Skeletal muscle tissue (tissue), 4 donors: Measurements from ENCODE around the gene VPS51. TPM values are rescaled to one million over a fixed set of nuclear protein-coding genes. Genes with fewer than 3 reads are reported as not detected.

ENCODE experiments used
- H3K27ac ChIP-seq: one replicate; pipeline ENCODE4 v1.7.0; 2013; ENCODE audit warnings: mild to moderate bottlenecking, low read depth, low read length, inconsistent platforms
- H3K27me3 ChIP-seq, 3 donors: one replicate each; pipeline ENCODE4 v1.7.0; 2013; ENCODE audit warnings: low read length in 3 of 3; ENCODE audit not compliant: control insufficient read depth in 3 of 3, insufficient read depth in 3 of 3
- H3K36me3 ChIP-seq, 3 donors: one replicate each; pipeline ENCODE4 v1.7.0; 2013; ENCODE audit warnings: low read length in 3 of 3; ENCODE audit not compliant: control insufficient read depth in 3 of 3, insufficient read depth in 3 of 3
- H3K4me1 ChIP-seq, 3 donors: one replicate each; pipeline ENCODE4 v1.7.0; 2013; ENCODE audit warnings: low read length in 3 of 3, mild to moderate bottlenecking in 3 of 3; ENCODE audit not compliant: control insufficient read depth in 3 of 3, insufficient read depth in 3 of 3
- H3K4me3 ChIP-seq, 3 donors: one replicate each; pipeline ENCODE4 v1.7.0; 2013; ENCODE audit warnings: low read length in 3 of 3
- H3K9ac ChIP-seq, 3 donors: one replicate each; pipeline ENCODE4 v1.7.0; 2013; ENCODE audit warnings: low read length in 3 of 3, mild to moderate bottlenecking in 3 of 3, moderate library complexity in 2 of 3, low read depth in 1 of 3
- H3K9me3 ChIP-seq, 3 donors: one replicate each; pipeline ENCODE4 v1.7.0; 2013; ENCODE audit warnings: low read length in 3 of 3; ENCODE audit not compliant: control insufficient read depth in 3 of 3
- total RNA-seq: library from RNA; depleted of rRNA; stranded (reverse); fragments of >200 nt; gene quantifications from one replicate; pipeline ENCODE4 v1.2.3, GENCODE V29; 2014
- donor health status: Osteomylitis.

The VPS51 gene
- total RNA-seq: 166 TPM

DNA sequence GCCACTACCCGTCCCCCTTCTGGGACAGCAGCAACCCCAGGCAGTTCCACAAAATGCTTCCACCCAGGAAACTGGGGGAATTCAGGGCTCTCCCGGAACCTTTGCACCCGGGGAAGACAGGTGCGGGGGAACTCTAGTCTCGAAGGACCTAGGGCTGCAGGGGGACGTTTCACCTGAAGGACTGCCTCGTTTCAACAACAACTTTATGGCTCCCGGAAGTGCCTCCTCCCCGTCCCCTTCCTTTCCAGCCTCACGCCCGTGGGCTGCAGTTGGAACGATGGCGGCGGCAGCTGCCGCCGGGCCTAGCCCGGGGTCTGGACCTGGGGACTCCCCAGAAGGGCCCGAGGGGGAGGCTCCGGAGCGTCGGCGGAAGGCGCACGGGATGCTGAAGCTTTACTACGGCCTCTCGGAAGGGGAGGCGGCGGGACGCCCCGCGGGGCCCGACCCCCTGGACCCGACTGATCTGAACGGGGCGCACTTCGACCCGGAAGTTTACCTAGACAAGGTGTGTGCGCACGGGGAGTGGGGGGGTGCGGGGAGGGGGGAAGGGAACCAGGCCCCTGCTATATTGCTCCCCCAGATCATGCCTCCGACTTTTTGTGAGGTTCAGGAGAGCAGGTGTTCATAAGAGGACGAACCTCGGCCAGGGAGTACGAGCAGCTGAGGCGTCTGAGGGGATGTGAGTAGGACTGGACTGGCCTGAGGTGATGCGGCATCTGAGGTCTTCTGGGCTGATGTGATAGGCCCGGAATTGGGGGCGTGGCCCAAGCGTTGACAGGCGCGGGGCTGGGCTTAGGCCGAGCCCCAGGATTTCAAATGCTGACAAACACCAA lies at the start of gene VPS51:
TSS of gene VPS51 (plus strand) at position 241 of the 833 bp plus-strand sequence. CDS start at position 278, 37 bp downstream.
- H3K36me3 ChIP-seq: peaks cover 0 to 6% (median 4%) of the 10 kb centered on the region in 3 donors

GRCh38 chr11:65047581-65048422 lies 48.2 kb upstream of the VPS51 start:
- Histone ChIP-seq H3K9me3 (no peaks in the 10 kb centered on the region), H3K36me3 (peaks cover 13 to 19% (median 16%) of the 10 kb centered on the region in 3 donors), H3K27ac (no peak overlapping the region), H3K27me3 (peaks cover 0 to 9% (median 2%) of the 10 kb centered on the region in 3 donors), H3K9ac (peak overlapping the region; percentile 45 to 68 (median 59)), H3K4me3 (peak overlapping the region; percentile 57 to 68 (median 58)), H3K4me1 (peaks cover 7 to 16% (median 11%) of the 10 kb centered on the region in 3 donors)

More for the DNA sequence above, at the start of gene VPS51:
- H3K4me1 ChIP-seq: peaks cover 12 to 27% (median 21%) of the 10 kb centered on the region in 3 donors
- H3K9me3 ChIP-seq: no peaks in the 10 kb centered on the region
- peak within 1 kb of the TSS; percentile 88 for H3K27ac ChIP-seq
- H3K4me3 ChIP-seq: peak within 1 kb of the TSS; percentile 88 to 94 (median 90)
- H3K9ac ChIP-seq: peak within 1 kb of the TSS; percentile 77 to 88 (median 87)
- no peaks in the 10 kb centered on the region for H3K27me3 ChIP-seq

DNA sequence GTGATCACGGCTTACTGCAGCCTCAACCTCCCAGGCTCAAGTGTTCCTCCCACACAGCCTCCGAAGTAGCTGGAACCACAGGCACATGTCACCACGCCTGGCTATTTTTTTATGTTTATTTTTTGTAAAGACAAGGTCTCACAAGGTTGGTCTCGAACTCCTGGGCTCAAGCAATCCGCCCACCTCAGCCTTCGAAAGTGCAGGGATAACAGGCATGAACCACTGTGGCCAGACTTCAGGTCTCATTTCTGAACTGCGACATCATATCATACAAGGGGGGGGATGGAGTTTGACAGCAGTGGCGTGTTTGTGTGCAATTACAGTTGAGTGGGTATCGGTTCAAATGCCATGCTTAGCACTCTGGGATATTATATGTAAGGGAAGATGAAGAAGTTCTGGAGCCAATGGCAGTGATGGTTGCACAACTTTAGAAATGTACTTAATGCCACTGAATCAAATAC lies 44.6 kb upstream of the VPS51 start:
- H3K9me3 ChIP-seq: no peaks in the 10 kb centered on the region
- H3K36me3 ChIP-seq: peaks cover 0 to under 1% (median 0%) of the 10 kb centered on the region in 3 donors

GRCh38 chr11:65053827-65054508 lies 42.0 kb upstream of the VPS51 start:
- Histone ChIP-seq H3K27me3 (peaks cover 0 to 8% (median 8%) of the 10 kb centered on the region in 3 donors), H3K9me3 (no peaks in the 10 kb centered on the region), H3K36me3 (no peaks in the 10 kb centered on the region), H3K4me3 (no peak overlapping the region), H3K9ac (no peak overlapping the region), H3K4me1 (no peaks in the 10 kb centered on the region), H3K27ac (no peak overlapping the region)

More for the DNA sequence above, 44.6 kb upstream of the VPS51 start:
- Histone ChIP-seq H3K9ac (no peak overlapping the region), H3K4me3 (no peak overlapping the region), H3K27ac (no peak overlapping the region), H3K27me3 (peaks cover 0 to 12% (median 8%) of the 10 kb centered on the region in 3 donors), H3K4me1 (peaks cover 3 to 7% (median 6%) of the 10 kb centered on the region in 3 donors)

- Histone ChIP-seq H3K4me1 (no peaks in the 10 kb centered on the region), H3K9ac (no peak overlapping the region), H3K27ac (no peak overlapping the region), H3K9me3 (no peaks in the 10 kb centered on the region), H3K36me3 (no peaks in the 10 kb centered on the region), H3K4me3 (no peak overlapping the region), H3K27me3 (peaks cover 0 to 8% (median 8%) of the 10 kb centered on the region in 3 donors)
These were observed 40.5 kb upstream of the VPS51 start for GRCh38 chr11:65055538-65055937.

GRCh38 chr11:65056999-65057398 lies 39.0 kb upstream of the VPS51 start:
- Histone ChIP-seq H3K9me3 (no peaks in the 10 kb centered on the region), H3K36me3 (no peaks in the 10 kb centered on the region), H3K4me1 (no peaks in the 10 kb centered on the region), H3K27me3 (peaks cover 0 to 8% (median 8%) of the 10 kb centered on the region in 3 donors), H3K4me3 (no peak overlapping the region), H3K9ac (no peak overlapping the region), H3K27ac (no peak overlapping the region)

DNA sequence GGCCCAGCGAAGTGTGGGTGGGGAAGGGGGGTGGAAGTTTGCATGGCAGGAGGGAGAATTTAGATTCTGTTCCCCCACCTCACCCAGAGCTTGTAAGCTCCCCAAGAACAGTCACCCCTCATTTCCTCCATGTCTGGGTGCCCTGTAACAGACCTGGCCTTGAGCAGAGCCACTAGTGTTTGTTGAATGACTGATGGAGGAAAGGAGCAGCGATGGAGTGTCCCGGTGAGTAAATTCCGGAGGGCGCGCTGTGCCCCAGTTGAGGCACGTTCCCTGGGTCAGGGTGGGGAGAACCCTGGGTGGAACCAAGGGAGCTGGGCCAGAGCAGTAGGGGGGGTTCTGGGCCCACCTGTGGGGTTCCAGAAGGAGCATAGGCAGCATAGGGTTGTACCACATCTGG lies 38.5 kb upstream of the VPS51 start:
- H3K27ac ChIP-seq: no peak overlapping the region
- H3K4me3 ChIP-seq: no peak overlapping the region
- H3K9ac ChIP-seq: no peak overlapping the region
- H3K9me3 ChIP-seq: no peaks in the 10 kb centered on the region
- no peaks in the 10 kb centered on the region for H3K4me1 ChIP-seq
- peaks cover 0 to 8% (median 7%) of the 10 kb centered on the region in 3 donors for H3K27me3 ChIP-seq
- H3K36me3 ChIP-seq: no peaks in the 10 kb centered on the region

- no peak overlapping the region for H3K27ac ChIP-seq
- no peaks in the 10 kb centered on the region for H3K9me3 ChIP-seq
- H3K4me3 ChIP-seq: no peak overlapping the region
- H3K9ac ChIP-seq: no peak overlapping the region
- no peaks in the 10 kb centered on the region for H3K36me3 ChIP-seq
- peaks cover 0 to 5% (median 2%) of the 10 kb centered on the region in 3 donors for H3K27me3 ChIP-seq
- no peaks in the 10 kb centered on the region for H3K4me1 ChIP-seq
These were observed 38.0 kb upstream of the VPS51 start for GRCh38 chr11:65058012-65058411.

- H3K27me3 ChIP-seq: peaks cover 0 to 5% (median 0%) of the 10 kb centered on the region in 3 donors
- H3K9ac ChIP-seq: no peak within 1 kb of the TSS
- H3K9me3 ChIP-seq: no peaks in the 10 kb centered on the region
- H3K4me3 ChIP-seq: no peak within 1 kb of the TSS
- no peaks in the 10 kb centered on the region for H3K36me3 ChIP-seq
- no peak within 1 kb of the TSS for H3K27ac ChIP-seq
- H3K4me1 ChIP-seq: no peaks in the 10 kb centered on the region
These were observed 37.5 kb upstream of the VPS51 start, which contains the start of gene NAALADL1 for GRCh38 chr11:65058419-65059054. TSS of gene NAALADL1 (minus strand) at chr11:65058553. CDS start at chr11:65058521, 32 bp downstream.
